Esophagus squamous epithelium (tissue), 4 donors: ENCODE data around the gene PRCC.
"Not testable (repeated sequence)": the region's sequence is repeated elsewhere in the genome, so short reads cannot be mapped to it uniquely, and the experiment has no call there.

Experiments
- CTCF ChIP-seq, 6 experiments: fragments of 450-650 bp in 4 of 6; fragments of 200-600 bp in 2 of 6; sonication (generic) in 2 of 6; IDR thresholded peaks; one replicate each; pipeline ENCODE4 v1.5.1; 2016 to 2019; ENCODE audit warnings: antibody characterized with exemption in 6 of 6, mild to moderate bottlenecking in 4 of 6, moderate library complexity in 4 of 6
- POLR2A ChIP-seq, 4 donors: fragments of 450-650 bp; IDR thresholded peaks; one replicate each; pipeline ENCODE4 v1.6.1; 2017; ENCODE audit warnings: antibody characterized with exemption in 4 of 4, mild to moderate bottlenecking in 4 of 4, moderate library complexity in 3 of 4

- TF ChIP-seq CTCF, POLR2A (IDR thresholded peaks at IDR 0.05): not testable (repeated sequence)
These were observed 2.2 kb upstream of the PRCC start for GRCh38 chr1:156765136-156765535.
